Karpas-422 (cell line): ENCODE data around the gene RABL3. TPM values are rescaled to one million over a fixed set of nuclear protein-coding genes. Genes with fewer than 3 reads are reported as not detected.
A peak's percentile ranks its signal among the peaks of the same experiment; 100 is the strongest.
"Not testable (repeated sequence)": the region's sequence is repeated elsewhere in the genome, so short reads cannot be mapped to it uniquely, and the experiment has no call there.

Experiments used
- DNase-seq: peaks from one replicate; pipeline ENCODE4 v3.0.0-alpha.2; 2015
- H2AFZ ChIP-seq: fragments of 200-600 bp; sonication (generic); 2 replicates; pipeline ENCODE4 v1.6.1; 2014; ENCODE audit warnings: antibody characterized with exemption, low read length, mixed read lengths
- H3K27ac ChIP-seq: fragments of 200-600 bp; sonication (generic); 2 replicates; pipeline ENCODE4 v1.5.1; 2014; ENCODE audit warnings: mild to moderate bottlenecking, low read length, moderate library complexity
- H3K27me3 ChIP-seq: fragments of 200-600 bp; sonication (generic); 2 replicates; pipeline ENCODE4 v1.6.1; 2014; ENCODE audit warnings: low read length, mixed read lengths
- H3K36me3 ChIP-seq: fragments of 200-600 bp; sonication (generic); 2 replicates; pipeline ENCODE4 v1.6.1; 2014; ENCODE audit warnings: low read length, mixed read lengths; ENCODE audit not compliant: insufficient read depth
- H3K4me1 ChIP-seq: fragments of 200-600 bp; sonication (generic); 2 replicates; pipeline ENCODE4 v1.6.1; 2014; ENCODE audit warnings: mild to moderate bottlenecking, low read length, mixed read lengths
- H3K4me2 ChIP-seq: fragments of 200-600 bp; sonication (generic); 2 replicates; pipeline ENCODE4 v1.6.1; 2014; ENCODE audit warnings: low read length, low read depth, mild to moderate bottlenecking; ENCODE audit not compliant: poor library complexity, severe bottlenecking
- H3K4me3 ChIP-seq: fragments of 200-600 bp; sonication (generic); 2 replicates; pipeline ENCODE4 v1.5.1; 2014; ENCODE audit warnings: mild to moderate bottlenecking, antibody characterized with exemption, low read length, mixed read lengths
- H3K79me2 ChIP-seq: fragments of 200-600 bp; sonication (generic); 2 replicates; pipeline ENCODE4 v1.6.1; 2014; ENCODE audit warnings: mild to moderate bottlenecking, low read length, mixed read lengths
- H3K9ac ChIP-seq: fragments of 200-600 bp; sonication (generic); 2 replicates; pipeline ENCODE4 v1.6.0; 2014; ENCODE audit warnings: low read length
- H3K9me2 ChIP-seq: fragments of 200-600 bp; sonication (generic), shearing (Covaris generic); replicated peaks from 2 replicates; pipeline ENCODE4 v1.6.0; 2014; ENCODE audit warnings: mild to moderate bottlenecking, low read length, moderate library complexity; ENCODE audit not compliant: insufficient read depth
- H3K9me3 ChIP-seq: fragments of 300-700, 200-600 bp; sonication (generic); 2 replicates; pipeline ENCODE4 v1.6.1; 2014; ENCODE audit warnings: low read length, mixed read lengths
- H4K20me1 ChIP-seq: fragments of 200-600 bp; sonication (generic); 2 replicates; pipeline ENCODE4 v1.6.1; 2014; ENCODE audit warnings: mild to moderate bottlenecking, antibody characterized with exemption, low read length, low read depth; ENCODE audit not compliant: insufficient read depth
- total RNA-seq: library from RNA; depleted of rRNA; stranded (reverse); fragments of >200 nt; shearing (Covaris generic); gene quantifications from 2 replicates; pipeline ENCODE4 v1.2.3, GENCODE V29; 2014; ENCODE audit warnings: low replicate concordance

The RABL3 gene
- total RNA-seq, 1 experiment from 2014 or later: 15.2 TPM

- no peaks in the 10 kb centered on the region for H3K9me2 ChIP-seq
- no peaks in the 10 kb centered on the region for H3K36me3 ChIP-seq
- no peak overlapping the region for H3K4me3 ChIP-seq
- no peak overlapping the region for H3K4me2 ChIP-seq
- no peak overlapping the region for H3K27ac ChIP-seq
- no peak for DNase-seq
- no peaks in the 10 kb centered on the region for H4K20me1 ChIP-seq
- H3K9ac ChIP-seq: no peak overlapping the region
- H3K9me3 ChIP-seq: no peaks in the 10 kb centered on the region
- no peaks in the 10 kb centered on the region for H3K79me2 ChIP-seq
- no peak overlapping the region for H2AFZ ChIP-seq
- peaks cover 6% of the 10 kb centered on the region for H3K4me1 ChIP-seq
- no peaks in the 10 kb centered on the region for H3K27me3 ChIP-seq
Observed at GRCh38 chr3:120648290-120648689, 94.0 kb downstream of the RABL3 start.

GRCh38 chr3:120646771-120647432 lies 95.4 kb downstream of the RABL3 start:
- no peak overlapping the region for H3K27ac ChIP-seq
- H3K4me2 ChIP-seq: no peak overlapping the region
- no peaks in the 10 kb centered on the region for H3K36me3 ChIP-seq
- H2AFZ ChIP-seq: no peak overlapping the region
- no peaks in the 10 kb centered on the region for H4K20me1 ChIP-seq
- no peaks in the 10 kb centered on the region for H3K27me3 ChIP-seq
- no peaks in the 10 kb centered on the region for H3K9me2 ChIP-seq
- DNase-seq: no peak
- peaks cover 6% of the 10 kb centered on the region for H3K4me1 ChIP-seq
- no peak overlapping the region for H3K9ac ChIP-seq
- no peaks in the 10 kb centered on the region for H3K79me2 ChIP-seq
- no peak overlapping the region for H3K4me3 ChIP-seq
- H3K9me3 ChIP-seq: no peaks in the 10 kb centered on the region

DNA sequence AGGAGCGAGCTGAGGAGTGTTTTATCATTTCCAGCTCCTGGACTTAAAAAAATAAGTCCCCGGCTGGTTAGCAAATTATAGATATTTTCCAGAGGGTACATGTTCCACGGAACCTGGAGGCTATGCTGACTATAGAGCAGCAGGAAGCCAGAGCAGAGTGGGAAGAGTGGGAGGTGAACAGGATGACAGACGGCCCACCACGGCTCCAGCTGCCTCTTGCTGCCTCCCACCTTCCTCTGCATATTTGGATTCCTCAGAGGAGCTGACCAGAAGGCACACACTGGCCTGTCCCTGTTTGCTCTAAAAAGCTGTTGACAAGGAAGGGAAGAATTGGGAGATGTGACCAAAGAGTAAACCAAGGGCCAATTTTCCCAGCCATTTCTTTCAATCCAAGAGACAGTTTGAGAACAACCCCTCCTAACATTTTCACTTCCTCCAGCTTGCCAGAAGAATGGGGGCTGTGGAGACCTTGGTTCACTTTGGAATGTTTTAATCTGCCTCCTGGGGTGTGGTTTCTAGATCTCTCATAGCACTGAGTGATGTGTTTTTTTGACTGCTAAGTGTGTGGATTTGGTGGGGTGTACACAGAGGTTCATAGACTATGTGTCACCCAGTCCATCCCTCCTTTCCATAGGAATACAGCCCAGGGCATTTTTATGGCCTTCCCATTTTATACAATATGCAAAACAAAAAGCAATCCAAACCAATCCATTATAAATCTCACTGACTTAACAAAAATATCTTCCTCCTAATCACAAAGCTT lies 97.1 kb downstream of the RABL3 start:
- Histone ChIP-seq H4K20me1 (no peaks in the 10 kb centered on the region), H3K27me3 (no peaks in the 10 kb centered on the region), H3K9me3 (no peaks in the 10 kb centered on the region), H3K9ac (no peak overlapping the region), H2AFZ (0 out of 2 replicates have a peak overlapping the region, but pooled peaks have one; percentile 3), H3K4me2 (no peak overlapping the region), H3K36me3 (no peaks in the 10 kb centered on the region), H3K4me1 (peaks cover 6% of the 10 kb centered on the region), H3K4me3 (no peak overlapping the region), H3K79me2 (no peaks in the 10 kb centered on the region), H3K27ac (no peak overlapping the region), H3K9me2 (no peaks in the 10 kb centered on the region)
- no peak for DNase-seq

- Histone ChIP-seq H3K9me2 (no peaks in the 10 kb centered on the region), H2AFZ (no peak overlapping the region), H3K9ac (no peak overlapping the region), H3K4me3 (no peak overlapping the region), H3K4me1 (no peaks in the 10 kb centered on the region), H3K4me2 (no peak overlapping the region), H3K9me3 (no peaks in the 10 kb centered on the region), H3K79me2 (no peaks in the 10 kb centered on the region), H4K20me1 (no peaks in the 10 kb centered on the region), H3K36me3 (no peaks in the 10 kb centered on the region), H3K27me3 (no peaks in the 10 kb centered on the region), H3K27ac (no peak overlapping the region)
- peak; percentile 47 for DNase-seq
Observed at GRCh38 chr3:120642368-120642948, 99.9 kb downstream of the RABL3 start.

- H3K9me2 ChIP-seq: no peaks in the 10 kb centered on the region
- H4K20me1 ChIP-seq: no peaks in the 10 kb centered on the region
- no peaks in the 10 kb centered on the region for H3K79me2 ChIP-seq
- H3K27ac ChIP-seq: no peak overlapping the region
- no peaks in the 10 kb centered on the region for H3K36me3 ChIP-seq
- H3K4me2 ChIP-seq: no peak overlapping the region
- no peak overlapping the region for H2AFZ ChIP-seq
- no peak for DNase-seq
- no peaks in the 10 kb centered on the region for H3K27me3 ChIP-seq
- no peaks in the 10 kb centered on the region for H3K9me3 ChIP-seq
- H3K4me1 ChIP-seq: no peaks in the 10 kb centered on the region
- H3K9ac ChIP-seq: no peak overlapping the region
- H3K4me3 ChIP-seq: no peak overlapping the region
Observed at GRCh38 chr3:120641696-120642246, 100.5 kb downstream of the RABL3 start.

GRCh38 chr3:120640231-120640630 lies 102.1 kb downstream of the RABL3 start:
- no peaks in the 10 kb centered on the region for H3K9me3 ChIP-seq
- DNase-seq: no peak
- H3K9ac ChIP-seq: no peak overlapping the region
- H4K20me1 ChIP-seq: no peaks in the 10 kb centered on the region
- H3K36me3 ChIP-seq: no peaks in the 10 kb centered on the region
- H3K4me2 ChIP-seq: no peak overlapping the region
- H3K4me3 ChIP-seq: no peak overlapping the region
- no peak overlapping the region for H3K27ac ChIP-seq
- no peaks in the 10 kb centered on the region for H3K4me1 ChIP-seq
- no peak overlapping the region for H2AFZ ChIP-seq
- no peaks in the 10 kb centered on the region for H3K79me2 ChIP-seq
- no peaks in the 10 kb centered on the region for H3K27me3 ChIP-seq
- no peaks in the 10 kb centered on the region for H3K9me2 ChIP-seq

GRCh38 chr3:120638820-120639219 lies 103.5 kb downstream of the RABL3 start:
- not testable (repeated sequence) for DNase-seq, H3K4me3 ChIP-seq, H2AFZ ChIP-seq

GRCh38 chr3:120637851-120638559 lies 104.3 kb downstream of the RABL3 start:
- Histone ChIP-seq H3K27ac (no peak overlapping the region), H3K27me3 (no peaks in the 10 kb centered on the region), H3K36me3 (no peaks in the 10 kb centered on the region), H2AFZ (peak overlapping the region; percentile 74; the same call in 1 of the 2 replicates), H4K20me1 (no peaks in the 10 kb centered on the region), H3K4me3 (no peak overlapping the region), H3K9ac (no peak overlapping the region), H3K9me3 (no peaks in the 10 kb centered on the region), H3K79me2 (no peaks in the 10 kb centered on the region), H3K4me1 (no peaks in the 10 kb centered on the region), H3K4me2 (no peak overlapping the region), H3K9me2 (no peaks in the 10 kb centered on the region)
- DNase-seq: no peak

More at GRCh38 chr3:120638820-120639219, 103.5 kb downstream of the RABL3 start:
- not testable (repeated sequence) for H3K27ac ChIP-seq, H3K27me3 ChIP-seq, H3K4me2 ChIP-seq, H3K36me3 ChIP-seq, H4K20me1 ChIP-seq, H3K9ac ChIP-seq, H3K4me1 ChIP-seq, H3K9me2 ChIP-seq, H3K79me2 ChIP-seq, H3K9me3 ChIP-seq
